ENCODE measurements around the gene SLC39A11.
A peak's percentile ranks its signal among the peaks of the same experiment; 100 is the strongest.

GRCh38 chr17:72691586-72691985 is 400.9 kb downstream of the SLC39A11 start:
- TF ChIP-seq, protein P1, sequence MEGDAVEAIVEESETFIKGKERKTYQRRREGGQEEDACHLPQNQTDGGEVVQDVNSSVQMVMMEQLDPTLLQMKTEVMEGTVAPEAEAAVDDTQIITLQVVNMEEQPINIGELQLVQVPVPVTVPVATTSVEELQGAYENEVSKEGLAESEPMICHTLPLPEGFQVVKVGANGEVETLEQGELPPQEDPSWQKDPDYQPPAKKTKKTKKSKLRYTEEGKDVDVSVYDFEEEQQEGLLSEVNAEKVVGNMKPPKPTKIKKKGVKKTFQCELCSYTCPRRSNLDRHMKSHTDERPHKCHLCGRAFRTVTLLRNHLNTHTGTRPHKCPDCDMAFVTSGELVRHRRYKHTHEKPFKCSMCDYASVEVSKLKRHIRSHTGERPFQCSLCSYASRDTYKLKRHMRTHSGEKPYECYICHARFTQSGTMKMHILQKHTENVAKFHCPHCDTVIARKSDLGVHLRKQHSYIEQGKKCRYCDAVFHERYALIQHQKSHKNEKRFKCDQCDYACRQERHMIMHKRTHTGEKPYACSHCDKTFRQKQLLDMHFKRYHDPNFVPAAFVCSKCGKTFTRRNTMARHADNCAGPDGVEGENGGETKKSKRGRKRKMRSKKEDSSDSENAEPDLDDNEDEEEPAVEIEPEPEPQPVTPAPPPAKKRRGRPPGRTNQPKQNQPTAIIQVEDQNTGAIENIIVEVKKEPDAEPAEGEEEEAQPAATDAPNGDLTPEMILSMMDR (IDR thresholded peaks at IDR 0.05), result no peak
- no peak for TF ChIP-seq YY1 (IDR thresholded peaks at IDR 0.05; ENCODE audit: low read depth)
- no peak for TF ChIP-seq NFIC (IDR thresholded peaks at IDR 0.05; ENCODE audit: borderline replicate concordance)
- no peak for TF ChIP-seq RCOR1 (IDR thresholded peaks at IDR 0.05; ENCODE audit: low read length)
- TF ChIP-seq, protein P2, sequence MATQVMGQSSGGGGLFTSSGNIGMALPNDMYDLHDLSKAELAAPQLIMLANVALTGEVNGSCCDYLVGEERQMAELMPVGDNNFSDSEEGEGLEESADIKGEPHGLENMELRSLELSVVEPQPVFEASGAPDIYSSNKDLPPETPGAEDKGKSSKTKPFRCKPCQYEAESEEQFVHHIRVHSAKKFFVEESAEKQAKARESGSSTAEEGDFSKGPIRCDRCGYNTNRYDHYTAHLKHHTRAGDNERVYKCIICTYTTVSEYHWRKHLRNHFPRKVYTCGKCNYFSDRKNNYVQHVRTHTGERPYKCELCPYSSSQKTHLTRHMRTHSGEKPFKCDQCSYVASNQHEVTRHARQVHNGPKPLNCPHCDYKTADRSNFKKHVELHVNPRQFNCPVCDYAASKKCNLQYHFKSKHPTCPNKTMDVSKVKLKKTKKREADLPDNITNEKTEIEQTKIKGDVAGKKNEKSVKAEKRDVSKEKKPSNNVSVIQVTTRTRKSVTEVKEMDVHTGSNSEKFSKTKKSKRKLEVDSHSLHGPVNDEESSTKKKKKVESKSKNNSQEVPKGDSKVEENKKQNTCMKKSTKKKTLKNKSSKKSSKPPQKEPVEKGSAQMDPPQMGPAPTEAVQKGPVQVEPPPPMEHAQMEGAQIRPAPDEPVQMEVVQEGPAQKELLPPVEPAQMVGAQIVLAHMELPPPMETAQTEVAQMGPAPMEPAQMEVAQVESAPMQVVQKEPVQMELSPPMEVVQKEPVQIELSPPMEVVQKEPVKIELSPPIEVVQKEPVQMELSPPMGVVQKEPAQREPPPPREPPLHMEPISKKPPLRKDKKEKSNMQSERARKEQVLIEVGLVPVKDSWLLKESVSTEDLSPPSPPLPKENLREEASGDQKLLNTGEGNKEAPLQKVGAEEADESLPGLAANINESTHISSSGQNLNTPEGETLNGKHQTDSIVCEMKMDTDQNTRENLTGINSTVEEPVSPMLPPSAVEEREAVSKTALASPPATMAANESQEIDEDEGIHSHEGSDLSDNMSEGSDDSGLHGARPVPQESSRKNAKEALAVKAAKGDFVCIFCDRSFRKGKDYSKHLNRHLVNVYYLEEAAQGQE (IDR thresholded peaks at IDR 0.05; ENCODE audit: low read depth, low read length), result no peak
- no peak for TF ChIP-seq EZH2phosphoT487 (IDR thresholded peaks at IDR 0.05; ENCODE audit: borderline replicate concordance, low read depth)
- no peak for TF ChIP-seq GATA2 (CRISPR knock-in tag; IDR thresholded peaks at IDR 0.05)
- no peak for TF ChIP-seq POLR2AphosphoS5 (IDR thresholded peaks at IDR 0.05; ENCODE audit: low read depth, low read length)
- peak; percentile 49; the same call in 1 of the 2 replicates for TF ChIP-seq TCF12 (IDR thresholded peaks at IDR 0.05)
- TF ChIP-seq, protein P3, sequence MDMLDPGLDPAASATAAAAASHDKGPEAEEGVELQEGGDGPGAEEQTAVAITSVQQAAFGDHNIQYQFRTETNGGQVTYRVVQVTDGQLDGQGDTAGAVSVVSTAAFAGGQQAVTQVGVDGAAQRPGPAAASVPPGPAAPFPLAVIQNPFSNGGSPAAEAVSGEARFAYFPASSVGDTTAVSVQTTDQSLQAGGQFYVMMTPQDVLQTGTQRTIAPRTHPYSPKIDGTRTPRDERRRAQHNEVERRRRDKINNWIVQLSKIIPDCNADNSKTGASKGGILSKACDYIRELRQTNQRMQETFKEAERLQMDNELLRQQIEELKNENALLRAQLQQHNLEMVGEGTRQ (IDR thresholded peaks at IDR 0.05; ENCODE audit: borderline replicate concordance, low read depth, low read length), result no peak
- no peak for TF ChIP-seq TAF1 (IDR thresholded peaks at IDR 0.05; ENCODE audit: borderline replicate concordance, low read depth, low read length)
- TF ChIP-seq, protein P4, sequence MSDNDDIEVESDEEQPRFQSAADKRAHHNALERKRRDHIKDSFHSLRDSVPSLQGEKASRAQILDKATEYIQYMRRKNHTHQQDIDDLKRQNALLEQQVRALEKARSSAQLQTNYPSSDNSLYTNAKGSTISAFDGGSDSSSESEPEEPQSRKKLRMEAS (IDR thresholded peaks at IDR 0.05; ENCODE audit: low read depth), result 0 out of 2 replicates have a peak, but pooled peaks have one; percentile 6
- TF ChIP-seq EP300 (IDR thresholded peaks at IDR 0.05; ENCODE audit: borderline replicate concordance in 1 of 2, low read depth in 1 of 2, low read length in 1 of 2), result no peak
- TF ChIP-seq GABPA (IDR thresholded peaks at IDR 0.05; ENCODE audit: low read depth), result no peak
